ENCODE measurements around the gene GRK4.

GRK4 gene

GRCh38 chr4:3017504-3017903 lies 54.1 kb downstream of the GRK4 start:
- no peak for DNase-seq

GRCh38 chr4:3019145-3019846 lies 55.9 kb downstream of the GRK4 start:
- DNase-seq = no peak

GRCh38 chr4:3021127-3021526 lies 57.8 kb downstream of the GRK4 start:
- DNase-seq = no peak

- no peak for DNase-seq
Measured at GRCh38 chr4:3021627-3022026, 58.3 kb downstream of the GRK4 start.

GRCh38 chr4:3022112-3022511 lies 58.7 kb downstream of the GRK4 start:
- no peak for DNase-seq

GRCh38 chr4:3022651-3023050 lies 59.3 kb downstream of the GRK4 start:
- DNase-seq = no peak

GRCh38 chr4:3025881-3026280 lies 62.5 kb downstream of the GRK4 start:
- no peak for DNase-seq

GRCh38 chr4:3026540-3026939 lies 63.2 kb downstream of the GRK4 start:
- no peak for DNase-seq

GRCh38 chr4:3029464-3029863 lies 66.1 kb downstream of the GRK4 start:
- DNase-seq = no peak

- DNase-seq = no peak
Measured at GRCh38 chr4:3030566-3031356, 67.4 kb downstream of the GRK4 start.

GRCh38 chr4:3031357-3032082 lies 68.1 kb downstream of the GRK4 start:
- no peak for DNase-seq

- DNase-seq = no peak
Measured at GRCh38 chr4:3034231-3034630, 70.9 kb downstream of the GRK4 start.

GRCh38 chr4:3035249-3035648 lies 71.9 kb downstream of the GRK4 start:
- no peak for DNase-seq

- DNase-seq = no peak
Measured at GRCh38 chr4:3035674-3036073, 72.3 kb downstream of the GRK4 start.

- DNase-seq = no peak
Measured at GRCh38 chr4:3036131-3036952, 73.0 kb downstream of the GRK4 start.

- no peak for DNase-seq
Measured at GRCh38 chr4:3037957-3038461, 74.6 kb downstream of the GRK4 start.

- no peak for DNase-seq
Measured at GRCh38 chr4:3039706-3040366, 76.5 kb downstream of the GRK4 start.

- no peak for DNase-seq
Measured at GRCh38 chr4:3040452-3041191, 77.3 kb downstream of the GRK4 start.

GRCh38 chr4:3041192-3042142 lies 78.1 kb downstream of the GRK4 start:
- DNase-seq = no peak

- DNase-seq = no peak
Measured at GRCh38 chr4:3042226-3042625, 78.9 kb downstream of the GRK4 start.
